H9 (cell line): ENCODE measurements around the gene MAP2K2. TPM values are rescaled to one million over a fixed set of nuclear protein-coding genes. Genes with fewer than 3 reads are reported as not detected.

ENCODE experiments used
- DNase-seq: peaks from one replicate; pipeline ENCODE4 v3.0.0-alpha.2; 2017
- H2AFZ ChIP-seq: one replicate; pipeline ENCODE4 v1.6.1; 2013; ENCODE audit warnings: mild to moderate bottlenecking, low read length, control low read depth, moderate library complexity
- H2AK5ac ChIP-seq: 2 replicates; pipeline ENCODE4 v1.6.1; 2013; ENCODE audit warnings: low read length, control low read depth, mixed read lengths; ENCODE audit not compliant: insufficient read length
- H2BK120ac ChIP-seq: one replicate; pipeline ENCODE4 v1.6.1; 2013; ENCODE audit warnings: low read depth, mild to moderate bottlenecking, low read length, control low read depth, inconsistent platforms; ENCODE audit not compliant: poor library complexity, severe bottlenecking
- H2BK12ac ChIP-seq: 2 replicates; pipeline ENCODE4 v1.6.1; 2013; ENCODE audit warnings: low read length, control low read depth, mixed read lengths, low read depth; ENCODE audit not compliant: insufficient read length
- H2BK15ac ChIP-seq: 2 replicates; pipeline ENCODE4 v1.6.1; 2013; ENCODE audit warnings: low read depth, low read length, control low read depth
- H2BK20ac ChIP-seq: one replicate; pipeline ENCODE4 v1.6.1; 2013; ENCODE audit warnings: low read depth, mild to moderate bottlenecking, low read length, control low read depth, inconsistent platforms; ENCODE audit not compliant: poor library complexity, severe bottlenecking
- H2BK5ac ChIP-seq: 2 replicates; pipeline ENCODE4 v1.6.1; 2013; ENCODE audit warnings: low read length, control low read depth, mixed read lengths; ENCODE audit not compliant: insufficient read length
- H3K14ac ChIP-seq: 2 replicates; pipeline ENCODE4 v1.6.1; 2013; ENCODE audit warnings: low read length, control low read depth; ENCODE audit not compliant: insufficient read depth
- H3K18ac ChIP-seq: 2 replicates; pipeline ENCODE4 v1.6.1; 2013; ENCODE audit warnings: low read depth, mild to moderate bottlenecking, mixed read lengths, low read length, control low read depth; ENCODE audit not compliant: insufficient read length
- H3K23ac ChIP-seq: 2 replicates; pipeline ENCODE4 v1.6.1; 2013; ENCODE audit warnings: low read length, control low read depth, mixed read lengths, low read depth; ENCODE audit not compliant: insufficient read length
- H3K23me2 ChIP-seq: 2 replicates; pipeline ENCODE4 v1.6.1; 2013; ENCODE audit warnings: low read depth, mild to moderate bottlenecking, mixed read lengths, low read length, control low read depth; ENCODE audit not compliant: insufficient read length, poor library complexity, severe bottlenecking
- H3K27ac ChIP-seq: 2 replicates; pipeline ENCODE4 v1.5.1; 2013; ENCODE audit warnings: low read length, control low read depth, mixed read lengths, low read depth; ENCODE audit not compliant: insufficient read length
- H3K27me3 ChIP-seq: 2 replicates; pipeline ENCODE4 v1.6.1; 2013; ENCODE audit warnings: low read length, control low read depth, inconsistent platforms; ENCODE audit not compliant: insufficient read depth
- H3K4ac ChIP-seq: 2 replicates; pipeline ENCODE4 v1.6.1; 2013; ENCODE audit warnings: low read depth, mild to moderate bottlenecking, control low read depth, inconsistent platforms, low read length, moderate library complexity
- H3K4me1 ChIP-seq: 2 replicates; pipeline ENCODE4 v1.6.1; 2013; ENCODE audit warnings: low read length, control low read depth, inconsistent platforms; ENCODE audit not compliant: insufficient read depth
- H3K4me2 ChIP-seq: 2 replicates; pipeline ENCODE4 v1.6.1; 2013; ENCODE audit warnings: low read length, control low read depth, mixed read lengths; ENCODE audit not compliant: insufficient read length, insufficient read depth
- H3K56ac ChIP-seq: 2 replicates; pipeline ENCODE4 v1.6.1; 2013; ENCODE audit warnings: low read depth, mild to moderate bottlenecking, mixed read lengths, low read length, control low read depth; ENCODE audit not compliant: insufficient read length
- H3K79me1 ChIP-seq: 2 replicates; pipeline ENCODE4 v1.6.1; 2013; ENCODE audit warnings: low read depth, mild to moderate bottlenecking, moderate library complexity, low read length, control low read depth, inconsistent platforms; ENCODE audit not compliant: insufficient read depth, poor library complexity, severe bottlenecking
- H3K79me2 ChIP-seq: 2 replicates; pipeline ENCODE4 v1.6.1; 2013; ENCODE audit warnings: low read length, control low read depth, inconsistent platforms; ENCODE audit not compliant: insufficient read depth
- H3K9ac ChIP-seq: 2 replicates; pipeline ENCODE4 v1.6.1; 2013; ENCODE audit warnings: low read length, control low read depth, mixed read lengths; ENCODE audit not compliant: insufficient read length; ENCODE audit errors: extremely low read depth
- H3K9me3 ChIP-seq: one replicate; pipeline ENCODE4 v1.6.1; 2013; ENCODE audit warnings: low read depth, low read length, inconsistent platforms; ENCODE audit not compliant: control insufficient read depth
- H3T11ph ChIP-seq: one replicate; pipeline ENCODE4 v1.6.1; 2013; ENCODE audit warnings: mild to moderate bottlenecking, low read length, control low read depth, inconsistent platforms
- H4K20me1 ChIP-seq: one replicate; pipeline ENCODE4 v1.6.1; 2013; ENCODE audit not compliant: control insufficient read depth, insufficient read length, insufficient read depth
- H4K5ac ChIP-seq: 2 replicates; pipeline ENCODE4 v1.6.1; 2013; ENCODE audit warnings: low read depth, mild to moderate bottlenecking, mixed read lengths, low read length, control low read depth; ENCODE audit not compliant: insufficient read length
- H4K8ac ChIP-seq: replicated peaks from 2 replicates; pipeline ENCODE4 v1.6.1; 2013; ENCODE audit warnings: low read length, control low read depth, mixed read lengths, low read depth; ENCODE audit not compliant: insufficient read length
- H4K91ac ChIP-seq: 2 replicates; pipeline ENCODE4 v1.6.1; 2013; ENCODE audit warnings: low read depth, mild to moderate bottlenecking, moderate library complexity, mixed read lengths, low read length, control low read depth; ENCODE audit not compliant: insufficient read length
- H3K27ac Mint-ChIP-seq, 3 experiments: 2 replicates in 2 of 3; 3 replicates in 1 of 3; pipeline ENCODE4 v1.8.0; 2020 to 2021; ENCODE audit warnings: mixed read lengths in 3 of 3, mild to moderate bottlenecking in 1 of 3, moderate library complexity in 1 of 3
- H3K27me3 Mint-ChIP-seq: 2 replicates; pipeline ENCODE4 v1.8.0; 2021; ENCODE audit warnings: low read depth, mild to moderate bottlenecking, moderate library complexity, mixed read lengths
- H3K36me3 Mint-ChIP-seq, 3 experiments: 2 replicates in 2 of 3; 3 replicates in 1 of 3; pipeline ENCODE4 v1.8.0; 2020 to 2021; ENCODE audit warnings: low read depth in 3 of 3, mixed read lengths in 3 of 3; ENCODE audit not compliant: insufficient read depth in 1 of 3
- H3K4me1 Mint-ChIP-seq, 2 experiments: 2 replicates each; pipeline ENCODE4 v1.8.0; 2020; ENCODE audit warnings: mixed read lengths in 2 of 2
- H3K4me3 Mint-ChIP-seq, 2 experiments: 2 replicates in 1 of 2; 3 replicates in 1 of 2; pipeline ENCODE4 v1.8.0; 2020 to 2021; ENCODE audit warnings: mild to moderate bottlenecking in 2 of 2, mixed read lengths in 2 of 2, moderate library complexity in 1 of 2
- H3K9me3 Mint-ChIP-seq, 2 experiments: 2 replicates in 1 of 2; 3 replicates in 1 of 2; pipeline ENCODE4 v1.8.0; 2020; ENCODE audit warnings: mild to moderate bottlenecking in 2 of 2, mixed read lengths in 2 of 2, moderate library complexity in 1 of 2
- WGBS: extraction: QIAGEN DNeasy Blood & Tissue Kit; methylation state at CpG from one replicate; pipeline ENCODE4 v1.1.7; 2013; ENCODE audit warnings: missing lambda C conversion rate, low lambda C conversion rate, mixed read lengths; ENCODE audit not compliant: insufficient read length; ENCODE audit errors: extremely low coverage; 5-methylcytosine and 5-hydroxymethylcytosine counted together
- total RNA-seq: library from RNA; stranded (reverse); gene quantifications from 2 replicates; pipeline ENCODE4 v1.2.1, GENCODE V29; 2021
- TF ChIP-seq, protein P1 (sequence below): fragments of 200-600 bp; sonication (generic); conservative IDR thresholded peaks from 3 replicates; pipeline ENCODE4 v1.8.0; 2021; ENCODE audit warnings: antibody characterized with exemption, mild to moderate bottlenecking

MAP2K2 gene
- total RNA-seq, 1 experiment from 2014 or later = 167 TPM

DNA sequence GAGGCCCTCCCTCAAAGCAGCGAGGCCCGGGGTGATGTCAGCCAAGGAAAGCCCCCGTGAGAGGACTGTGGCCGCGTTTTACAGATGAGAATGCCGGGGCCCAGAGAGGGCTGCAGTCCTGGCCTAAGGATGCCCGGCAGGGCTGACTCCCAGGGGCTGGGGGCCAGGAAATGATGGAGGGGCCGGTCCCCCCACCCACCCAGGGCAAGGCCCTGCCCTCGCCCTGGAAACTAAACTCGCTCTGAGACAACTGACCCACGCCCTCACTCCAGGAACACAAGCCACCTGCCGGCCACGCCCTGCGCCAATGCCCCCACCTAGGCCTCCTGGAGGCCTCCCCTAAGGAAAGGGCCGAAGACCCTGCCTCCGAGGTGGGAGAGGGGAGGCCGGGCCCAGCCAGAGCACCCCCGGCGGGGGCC lies 64.5 kb downstream of the MAP2K2 start:
- Histone ChIP-seq H2BK120ac (no peak overlapping the region), H3K56ac (no peak overlapping the region), H3K23me2 (peaks cover 6% of the 10 kb centered on the region), H3K18ac (no peak overlapping the region), H3K14ac (no peak overlapping the region), H3K4me1 (no peaks in the 10 kb centered on the region; the same call in 1 of the 2 replicates), H4K8ac (no peak overlapping the region), H2BK5ac (no peak overlapping the region), H3K9me3 (no peaks in the 10 kb centered on the region), H4K5ac (no peak overlapping the region), H3T11ph (no peak overlapping the region), H3K23ac (no peak overlapping the region), H3K9ac (no peak overlapping the region), H4K91ac (no peak overlapping the region), H2BK15ac (no peak overlapping the region), H3K79me1 (peaks cover 13% of the 10 kb centered on the region), H2BK12ac (no peak overlapping the region), H3K27me3 (no peaks in the 10 kb centered on the region), H3K4me2 (no peak overlapping the region), H3K27ac (no peak overlapping the region), H3K79me2 (peaks cover 37% of the 10 kb centered on the region; the same call in 1 of the 2 replicates), H4K20me1 (peaks cover 3% of the 10 kb centered on the region), H3K4ac (no peak overlapping the region), H2AK5ac (no peak overlapping the region), H2AFZ (no peak overlapping the region), H2BK20ac (no peak overlapping the region)
- Mint-ChIP-seq H3K36me3 (peaks cover 5 to 22% (median 18%) of the 10 kb centered on the region in 3 experiments; a peak in 6 of 7 replicates), H3K9me3 (no peaks in the 10 kb centered on the region), H3K27ac (no peak overlapping the region; a peak in 1 of 7 replicates), H3K4me3 (no peak overlapping the region), H3K27me3 (no peaks in the 10 kb centered on the region; the same call in 1 of the 2 replicates), H3K4me1 (peaks cover 6 to 18% of the 10 kb centered on the region in 2 experiments)
- no CpG with 5 or more reads among the region's 19 CpGs for WGBS
- DNase-seq = no peak
- TF ChIP-seq, protein P1, sequence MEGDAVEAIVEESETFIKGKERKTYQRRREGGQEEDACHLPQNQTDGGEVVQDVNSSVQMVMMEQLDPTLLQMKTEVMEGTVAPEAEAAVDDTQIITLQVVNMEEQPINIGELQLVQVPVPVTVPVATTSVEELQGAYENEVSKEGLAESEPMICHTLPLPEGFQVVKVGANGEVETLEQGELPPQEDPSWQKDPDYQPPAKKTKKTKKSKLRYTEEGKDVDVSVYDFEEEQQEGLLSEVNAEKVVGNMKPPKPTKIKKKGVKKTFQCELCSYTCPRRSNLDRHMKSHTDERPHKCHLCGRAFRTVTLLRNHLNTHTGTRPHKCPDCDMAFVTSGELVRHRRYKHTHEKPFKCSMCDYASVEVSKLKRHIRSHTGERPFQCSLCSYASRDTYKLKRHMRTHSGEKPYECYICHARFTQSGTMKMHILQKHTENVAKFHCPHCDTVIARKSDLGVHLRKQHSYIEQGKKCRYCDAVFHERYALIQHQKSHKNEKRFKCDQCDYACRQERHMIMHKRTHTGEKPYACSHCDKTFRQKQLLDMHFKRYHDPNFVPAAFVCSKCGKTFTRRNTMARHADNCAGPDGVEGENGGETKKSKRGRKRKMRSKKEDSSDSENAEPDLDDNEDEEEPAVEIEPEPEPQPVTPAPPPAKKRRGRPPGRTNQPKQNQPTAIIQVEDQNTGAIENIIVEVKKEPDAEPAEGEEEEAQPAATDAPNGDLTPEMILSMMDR = no peak
